K562 (cell line): Measurements from ENCODE around the gene GTF2I. TPM values are rescaled to one million over a fixed set of nuclear protein-coding genes. Genes with fewer than 3 reads are reported as not detected.
A peak's percentile ranks its signal among the peaks of the same experiment; 100 is the strongest.

Experiments used
- HSF4 ChIP-seq: fragments of 250-450 bp; sonication (Bioruptor Pico); IDR thresholded peaks from 2 replicates; pipeline ENCODE4 v2.1.2; 2022; ENCODE audit warnings: mild to moderate bottlenecking, moderate library complexity, borderline replicate concordance
- KHSRP ChIP-seq: fragments of 450-650 bp; IDR thresholded peaks from 2 replicates; pipeline ENCODE4 v1.6.1; 2017
- PRMT5 ChIP-seq: sonication (generic); formaldehyde crosslinking; IDR thresholded peaks from 2 replicates; pipeline ENCODE4 v1.5.0; 2020; ENCODE audit warnings: missing genetic modification reagents
- SAFB2 ChIP-seq: fragments of 200-400 bp; formaldehyde crosslinking; IDR thresholded peaks from 2 replicates; pipeline ENCODE4 v1.6.1; 2018; ENCODE audit warnings: borderline replicate concordance, low read length, low read depth, moderate library complexity; ENCODE audit not compliant: severe bottlenecking
- SMARCC2 ChIP-seq: fragments of 450-650 bp; IDR thresholded peaks from 2 replicates; pipeline ENCODE4 v1.6.1; 2017; ENCODE audit warnings: antibody characterized with exemption, moderate library complexity, mild to moderate bottlenecking, low read depth
- XRCC5 ChIP-seq: fragments of 200-400 bp; formaldehyde crosslinking; IDR thresholded peaks from 2 replicates; pipeline ENCODE4 v1.6.1; 2017; ENCODE audit warnings: low read depth, mild to moderate bottlenecking, low read length
- ZNF212 ChIP-seq: fragments of 450-650 bp; formaldehyde crosslinking; IDR thresholded peaks from 2 replicates; pipeline ENCODE4 v1.4.0; 2020; ENCODE audit warnings: mild to moderate bottlenecking
- polyA plus RNA-seq, 8 experiments: library from polyadenylated mRNA; depleted of rRNA in 4 of 8; stranded (reverse) in 5 of 8; unstranded in 3 of 8; fragments of >200 nt; fragmentation: Nextera tagmentation in 2 of 8; fragmentation: Illumina TruSeq in 1 of 8; extraction: Ambion mirVana in 2 of 8; extraction: Trizol in 1 of 8; gene quantifications; 2 replicates each; pipeline versions ENCODE4 v1.2.1 to v1.2.3, GENCODE V29; 2011 to 2014; ENCODE audit warnings: inconsistent platforms in 1 of 8, missing spikeins in 1 of 8
- total RNA-seq, 7 experiments: library from RNA; depleted of rRNA in 6 of 7; stranded (reverse); fragments of >200 nt in 6 of 7; fragmentation: Illumina TruSeq in 2 of 7; extraction: Trizol in 2 of 7; gene quantifications; 2 replicates each; pipeline versions ENCODE4 v1.2.1 to v1.2.3, GENCODE V29; 2011 to 2021; ENCODE audit warnings: low replicate concordance in 1 of 7
- TF ChIP-seq, protein P1 (sequence below): sonication (generic); formaldehyde crosslinking; IDR thresholded peaks from 2 replicates; pipeline ENCODE4 v1.8.1; 2023; ENCODE audit warnings: mild to moderate bottlenecking, missing genetic modification reagents
- TF ChIP-seq, protein P2 (sequence below): IDR thresholded peaks from 2 replicates; pipeline ENCODE4 v1.6.1; 2011; ENCODE audit warnings: borderline replicate concordance, low read depth, mild to moderate bottlenecking, moderate library complexity, low read length; ENCODE audit not compliant: insufficient read depth, poor library complexity, severe bottlenecking
- TF ChIP-seq, protein P3 (sequence below), 2 experiments: IDR thresholded peaks; 2 replicates each; pipeline ENCODE4 v1.6.1; 2011; ENCODE audit warnings: borderline replicate concordance in 1 of 2, control low read depth in 1 of 2, low read depth in 1 of 2, low read length in 1 of 2, mild to moderate bottlenecking in 1 of 2, mixed read lengths in 1 of 2, moderate library complexity in 1 of 2; ENCODE audit not compliant: insufficient read depth in 1 of 2, insufficient read length in 1 of 2, poor library complexity in 1 of 2, severe bottlenecking in 1 of 2; ENCODE audit errors: extremely low read depth in 1 of 2

The GTF2I gene
- total and polyA plus RNA-seq, 9 of the 15 experiments (the other 6 are each of a cell fraction or from before 2014, with no cell fraction given): 8.4 to 161 (median 90.0) TPM

DNA sequence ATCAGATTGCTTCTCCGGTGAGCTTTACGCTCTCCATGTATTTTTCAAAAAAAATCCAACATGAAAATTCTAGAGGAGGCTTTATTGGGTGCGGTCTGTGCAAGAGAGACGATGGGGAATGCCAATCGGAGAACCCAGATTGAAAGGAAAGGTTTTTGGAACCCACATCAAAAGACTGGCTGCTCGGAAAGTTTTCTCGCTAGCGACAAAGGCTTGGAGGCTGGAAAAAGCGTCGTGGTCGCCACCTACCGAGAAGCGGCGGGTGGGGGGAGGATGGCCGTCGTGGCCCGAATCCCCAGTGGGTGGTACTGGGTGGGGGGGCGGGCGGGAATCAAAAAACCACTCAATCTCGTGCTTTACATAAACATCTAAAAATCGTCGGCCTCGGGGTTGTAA, 1.1 kb upstream of the GTF2I start (continued):
- TF ChIP-seq, protein P1, sequence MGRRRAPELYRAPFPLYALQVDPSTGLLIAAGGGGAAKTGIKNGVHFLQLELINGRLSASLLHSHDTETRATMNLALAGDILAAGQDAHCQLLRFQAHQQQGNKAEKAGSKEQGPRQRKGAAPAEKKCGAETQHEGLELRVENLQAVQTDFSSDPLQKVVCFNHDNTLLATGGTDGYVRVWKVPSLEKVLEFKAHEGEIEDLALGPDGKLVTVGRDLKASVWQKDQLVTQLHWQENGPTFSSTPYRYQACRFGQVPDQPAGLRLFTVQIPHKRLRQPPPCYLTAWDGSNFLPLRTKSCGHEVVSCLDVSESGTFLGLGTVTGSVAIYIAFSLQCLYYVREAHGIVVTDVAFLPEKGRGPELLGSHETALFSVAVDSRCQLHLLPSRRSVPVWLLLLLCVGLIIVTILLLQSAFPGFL: no peak
- TF ChIP-seq SMARCC2: no peak
- TF ChIP-seq, protein P2, sequence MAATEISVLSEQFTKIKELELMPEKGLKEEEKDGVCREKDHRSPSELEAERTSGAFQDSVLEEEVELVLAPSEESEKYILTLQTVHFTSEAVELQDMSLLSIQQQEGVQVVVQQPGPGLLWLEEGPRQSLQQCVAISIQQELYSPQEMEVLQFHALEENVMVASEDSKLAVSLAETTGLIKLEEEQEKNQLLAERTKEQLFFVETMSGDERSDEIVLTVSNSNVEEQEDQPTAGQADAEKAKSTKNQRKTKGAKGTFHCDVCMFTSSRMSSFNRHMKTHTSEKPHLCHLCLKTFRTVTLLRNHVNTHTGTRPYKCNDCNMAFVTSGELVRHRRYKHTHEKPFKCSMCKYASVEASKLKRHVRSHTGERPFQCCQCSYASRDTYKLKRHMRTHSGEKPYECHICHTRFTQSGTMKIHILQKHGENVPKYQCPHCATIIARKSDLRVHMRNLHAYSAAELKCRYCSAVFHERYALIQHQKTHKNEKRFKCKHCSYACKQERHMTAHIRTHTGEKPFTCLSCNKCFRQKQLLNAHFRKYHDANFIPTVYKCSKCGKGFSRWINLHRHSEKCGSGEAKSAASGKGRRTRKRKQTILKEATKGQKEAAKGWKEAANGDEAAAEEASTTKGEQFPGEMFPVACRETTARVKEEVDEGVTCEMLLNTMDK: no peak
- no peak for TF ChIP-seq HSF4 (CRISPR knock-in tag)
- TF ChIP-seq XRCC5: no peak
- TF ChIP-seq, protein P3, sequence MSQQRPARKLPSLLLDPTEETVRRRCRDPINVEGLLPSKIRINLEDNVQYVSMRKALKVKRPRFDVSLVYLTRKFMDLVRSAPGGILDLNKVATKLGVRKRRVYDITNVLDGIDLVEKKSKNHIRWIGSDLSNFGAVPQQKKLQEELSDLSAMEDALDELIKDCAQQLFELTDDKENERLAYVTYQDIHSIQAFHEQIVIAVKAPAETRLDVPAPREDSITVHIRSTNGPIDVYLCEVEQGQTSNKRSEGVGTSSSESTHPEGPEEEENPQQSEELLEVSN (IDR thresholded peaks at IDR 0.05; ENCODE audit: borderline replicate concordance in 1 of 2, extremely low read depth in 1 of 2, insufficient read depth in 1 of 2, insufficient read length in 1 of 2, low read depth in 1 of 2, low read length in 1 of 2, poor library complexity in 1 of 2, severe bottlenecking in 1 of 2): peak in 1 of 2 experiments; percentile 51
- no peak for TF ChIP-seq SAFB2
- no peak for TF ChIP-seq ZNF212 (CRISPR knock-in tag)
- no peak for TF ChIP-seq PRMT5 (CRISPR knock-in tag)
- TF ChIP-seq KHSRP: no peak
